Heart right ventricle (tissue), 16 donors: ENCODE data around the gene TMEM229B. TPM values are rescaled to one million over a fixed set of nuclear protein-coding genes. Genes with fewer than 3 reads are reported as not detected.

Experiments
- ATAC-seq, 8 donors: fragments of 200-7000 bp; cut with Tn5 transposase; one replicate each; pipeline ENCODE4 v1.9.1; 2020; ENCODE audit warnings: mild to moderate bottlenecking in 8 of 8, moderate library complexity in 8 of 8, moderate number of reproducible peaks in 1 of 8
- DNase-seq, 2 donors: peaks; one replicate each; pipeline ENCODE4 v3.0.0-alpha.2; 2020
- H3K27ac ChIP-seq, 10 donors: fragments of 200-600 bp; sonication (generic) in 2 of 10; one replicate each; pipeline versions ENCODE4 v1.5.0 to v1.8.0; 2020 to 2022; ENCODE audit warnings: mild to moderate bottlenecking in 3 of 10
- H3K27me3 ChIP-seq, 7 donors: fragments of 200-600 bp; one replicate each; pipeline ENCODE4 v1.8.0; 2021 to 2022; ENCODE audit warnings: mild to moderate bottlenecking in 2 of 7
- H3K36me3 ChIP-seq, 9 donors: fragments of 200-600 bp; sonication (generic) in 1 of 9; one replicate each; pipeline versions ENCODE4 v1.5.0 to v1.8.0; 2020 to 2022; ENCODE audit warnings: mild to moderate bottlenecking in 2 of 9
- H3K4me1 ChIP-seq, 9 donors: fragments of 200-600 bp; sonication (generic) in 1 of 9; one replicate each; pipeline versions ENCODE4 v1.5.0 to v1.8.0; 2020 to 2022; ENCODE audit warnings: mild to moderate bottlenecking in 4 of 9
- H3K4me3 ChIP-seq, 10 donors: fragments of 200-600 bp; sonication (generic) in 2 of 10; one replicate each; pipeline versions ENCODE4 v1.5.0 to v1.8.0; 2020 to 2022; ENCODE audit warnings: mild to moderate bottlenecking in 7 of 10, moderate library complexity in 2 of 10
- H3K9me3 ChIP-seq, 11 donors: fragments of 200-600 bp in 10 of 11; sonication (generic) in 2 of 11; one replicate each; pipeline versions ENCODE4 v1.5.0 to v1.8.0; 2013 to 2022; ENCODE audit warnings: mild to moderate bottlenecking in 2 of 11, control low read depth in 1 of 11, moderate library complexity in 1 of 11
- WGBS, 2 donors: extraction: QIAGEN DNeasy Blood & Tissue Kit; methylation state at CpG; one replicate each; pipeline ENCODE4 v1.1.7; 2013; ENCODE audit warnings: inconsistent platforms in 1 of 2; 5-methylcytosine and 5-hydroxymethylcytosine counted together
- intact Hi-C, 10 donors: fragments of 100-400 bp; cut with DNase I; formaldehyde crosslinking; loops; one replicate each; pipeline versions ENCODE4 v1.11.1 to v1.14.2; 2022
- polyA plus RNA-seq, 2 donors: library from polyadenylated mRNA; stranded (reverse); fragments of 200-250 nt; gene quantifications; one replicate each; pipeline ENCODE4 v1.2.3, GENCODE V29; 2013
- total RNA-seq, 10 donors: library from RNA; stranded (reverse); fragmentation: NEBNext Ultra II Directional in 3 of 10; extraction: Animal tissue kit (Norgen Biotek cat#: 25700) in 3 of 10; gene quantifications; one replicate each; pipeline versions ENCODE4 v1.2.1 to v1.2.4, GENCODE V29; 2021 to 2023
- TF ChIP-seq, protein P1 (sequence below), 9 donors: fragments of 200-600 bp; sonication (generic) in 2 of 9; IDR thresholded peaks; one replicate each; pipeline versions ENCODE4 v1.5.0 to v1.8.0; 2021 to 2022; ENCODE audit warnings: antibody characterized with exemption in 9 of 9, mild to moderate bottlenecking in 5 of 9, moderate library complexity in 1 of 9
- donor health status: Arrhythmogenic right ventricular cardiomyopathy.
- donor health status: ischemic (EF 13 %, LVEDD 7.1; RV severe dilation, severe dysfunction).
- donor health status: healthy with polysubstance abuse.
- donor health status: DM: no; HTN: yes; CAD: no.
- donor health status: DM: no; HTN: no; CAD: no.
- donor health status: ischemic (EF 25% LVEDD 6.9; RV normal size, moderate dysfunction).
- donor health status: ischemic (EF 25% LVEDD 5.7; RV mildly dilated, moderate dysfunction).
- donor health status: healthy.
- donor health status: DM: yes; HTN: yes; CAD: no.
- donor health status: Ischemic cardiomyopathy.
- donor health status: ischemic (EF 35%, LVEDD 5.7; RV mildly dilated, moderate dysfunction).
- donor health status: nonischemic (EF 11% LVEDD 7.7; RV severe dilation, severe dysfunction).
- donor health status: DM: yes; HTN: yes; CAD: no.
- donor health status: PGD.
- donor health status: ischemic (EF 29% LVEDD 5.4; RV normal size, mild dysfunction).
- donor health status: nonischemic (EF 23%, LVEDD 6.1; RV moderate dilation, normal function).

TMEM229B gene
- total and polyA plus RNA-seq, 12 donors: 0.51 to 5.9 (median 1.6) TPM

DNA sequence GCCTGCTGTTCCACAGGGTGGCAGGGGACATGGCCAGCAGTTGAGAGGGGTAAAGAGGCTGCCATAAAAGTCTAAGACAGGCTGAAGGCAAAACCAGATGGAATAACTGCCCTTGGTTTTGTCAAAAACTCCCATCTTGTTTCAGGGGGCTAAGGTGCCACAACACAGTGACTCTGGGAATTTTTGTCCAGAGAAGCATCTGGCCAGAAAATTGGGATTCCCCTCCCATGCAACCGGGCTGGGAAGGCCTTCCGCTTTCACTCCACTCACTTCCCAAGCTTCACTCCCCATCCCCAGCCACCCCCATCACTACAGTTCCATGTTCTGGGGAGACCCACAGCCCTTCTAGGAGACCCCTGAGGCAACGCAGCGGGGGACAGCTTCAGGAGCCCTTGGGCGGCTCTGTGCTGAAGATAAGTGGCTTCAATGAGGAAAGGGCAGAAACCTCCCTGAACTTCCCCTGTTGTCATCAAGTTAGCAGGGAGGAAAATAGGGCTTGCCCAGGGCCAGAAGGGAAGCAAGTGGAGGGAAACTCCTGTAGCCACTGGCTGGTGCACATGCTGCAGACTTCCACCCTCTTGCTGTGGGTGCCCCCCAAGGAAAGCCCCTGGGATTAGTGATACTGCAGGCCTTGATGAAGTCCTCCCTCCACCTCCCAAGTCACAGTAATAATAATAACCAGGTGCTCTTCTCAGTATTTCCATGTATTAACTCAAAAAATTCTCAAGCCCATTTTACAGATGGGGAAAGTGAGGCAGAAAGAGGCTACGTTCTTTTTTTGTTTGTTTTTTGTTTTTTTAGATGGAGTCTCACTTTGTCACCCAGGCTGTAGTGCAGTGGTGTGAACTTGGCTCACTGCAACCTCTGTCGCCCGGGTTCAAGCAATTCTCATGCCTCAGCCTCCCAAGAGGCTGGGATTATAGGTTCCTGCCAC, 6.0 kb downstream of the TMEM229B start:
- H3K36me3 ChIP-seq: peaks cover 0 to 20% (median 0%) of the 10 kb centered on the region in 9 donors
- intact Hi-C loops: no loop called here
- H3K4me3 ChIP-seq: no peak overlapping the region
- H3K27ac ChIP-seq: peak overlapping the region in 1 of 10 donors; percentile 57
- H3K9me3 ChIP-seq: no peaks in the 10 kb centered on the region
- no peaks in the 10 kb centered on the region for H3K27me3 ChIP-seq
- TF ChIP-seq, protein P1, sequence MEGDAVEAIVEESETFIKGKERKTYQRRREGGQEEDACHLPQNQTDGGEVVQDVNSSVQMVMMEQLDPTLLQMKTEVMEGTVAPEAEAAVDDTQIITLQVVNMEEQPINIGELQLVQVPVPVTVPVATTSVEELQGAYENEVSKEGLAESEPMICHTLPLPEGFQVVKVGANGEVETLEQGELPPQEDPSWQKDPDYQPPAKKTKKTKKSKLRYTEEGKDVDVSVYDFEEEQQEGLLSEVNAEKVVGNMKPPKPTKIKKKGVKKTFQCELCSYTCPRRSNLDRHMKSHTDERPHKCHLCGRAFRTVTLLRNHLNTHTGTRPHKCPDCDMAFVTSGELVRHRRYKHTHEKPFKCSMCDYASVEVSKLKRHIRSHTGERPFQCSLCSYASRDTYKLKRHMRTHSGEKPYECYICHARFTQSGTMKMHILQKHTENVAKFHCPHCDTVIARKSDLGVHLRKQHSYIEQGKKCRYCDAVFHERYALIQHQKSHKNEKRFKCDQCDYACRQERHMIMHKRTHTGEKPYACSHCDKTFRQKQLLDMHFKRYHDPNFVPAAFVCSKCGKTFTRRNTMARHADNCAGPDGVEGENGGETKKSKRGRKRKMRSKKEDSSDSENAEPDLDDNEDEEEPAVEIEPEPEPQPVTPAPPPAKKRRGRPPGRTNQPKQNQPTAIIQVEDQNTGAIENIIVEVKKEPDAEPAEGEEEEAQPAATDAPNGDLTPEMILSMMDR (IDR thresholded peaks at IDR 0.05): no peak
- H3K4me1 ChIP-seq: peaks cover under 1 to 35% (median 16%) of the 10 kb centered on the region in 9 donors
- DNase-seq (no peak), ATAC-seq (no peak)
- 96% methylated on average over 8 of the region's 8 CpGs for WGBS, 2 donors

- intact Hi-C loops: no loop called here
- Histone ChIP-seq H3K4me1 (peaks cover 0 to 16% (median 6%) of the 10 kb centered on the region in 9 donors), H3K27ac (no peak overlapping the region), H3K4me3 (no peak overlapping the region), H3K9me3 (no peaks in the 10 kb centered on the region), H3K27me3 (no peaks in the 10 kb centered on the region), H3K36me3 (peaks cover 0 to 4% (median 0%) of the 10 kb centered on the region in 9 donors)
- WGBS, 2 donors: 57 to 61% methylated on average over 9 of the region's 9 CpGs
- no peak for DNase-seq
- TF ChIP-seq, protein P1 (IDR thresholded peaks at IDR 0.05): no peak
- no peak for ATAC-seq
Observed at GRCh38 chr14:67480011-67480410, 8.5 kb downstream of the TMEM229B start.

- ATAC-seq (no peak), DNase-seq (no peak)
- WGBS, 2 donors: 85 to 91% methylated on average over 2 of the region's 2 CpGs
- intact Hi-C loops: loop anchor here in 1 of 10 donors (5.0 kb wide), 1 partner anchor 51 kb away; no protein-coding TSS in a partner anchor
- TF ChIP-seq, protein P1 (IDR thresholded peaks at IDR 0.05): no peak
- Histone ChIP-seq H3K9me3 (no peaks in the 10 kb centered on the region), H3K36me3 (no peaks in the 10 kb centered on the region), H3K4me3 (no peak overlapping the region), H3K27me3 (no peaks in the 10 kb centered on the region), H3K27ac (no peak overlapping the region), H3K4me1 (peaks cover 0 to 8% (median 0%) of the 10 kb centered on the region in 9 donors)
Observed at GRCh38 chr14:67478800-67479084, 9.8 kb downstream of the TMEM229B start.

GRCh38 chr14:67477926-67478799, 10.4 kb downstream of the TMEM229B start:
- DNase-seq: no peak
- Histone ChIP-seq H3K9me3 (no peaks in the 10 kb centered on the region), H3K36me3 (no peaks in the 10 kb centered on the region), H3K4me1 (peaks cover 0 to 2% (median 0%) of the 10 kb centered on the region in 9 donors), H3K4me3 (no peak overlapping the region), H3K27ac (no peak overlapping the region), H3K27me3 (no peaks in the 10 kb centered on the region)
- no peak for ATAC-seq
- TF ChIP-seq, protein P1 (IDR thresholded peaks at IDR 0.05): no peak
- intact Hi-C loops: loop anchor here in 1 of 10 donors (5.0 kb wide), 1 partner anchor 51 kb away; no protein-coding TSS in a partner anchor
- 89% methylated on average over 11 of the region's 11 CpGs for WGBS, 2 donors
